RWPE1 (cell line): ENCODE data around the gene PPP1R9A.
A peak's percentile ranks its signal among the peaks of the same experiment; 100 is the strongest.

Source experiments
- CTCF ChIA-PET: fragments of 350-600 bp; sonication (Branson Sonifier 250); formaldehyde crosslinking; extraction: SDS; loops from one replicate; lab custom pipeline; 2021; lab: Yijun Ruan, JAX
- POLR2A ChIA-PET: fragments of 400-600 bp; formaldehyde crosslinking; extraction: SDS; loops from one replicate; lab custom pipeline; 2020; ENCODE audit warnings: antibody characterized with exemption; ENCODE audit not compliant: low non-redundant PET; lab: Yijun Ruan, JAX
- DNase-seq: peaks from one replicate; pipeline ENCODE4 v3.0.0; 2012; ENCODE audit warnings: low spot score
- H3K27ac ChIP-seq: fragments of 450-650 bp; 2 replicates; pipeline ENCODE4 v1.5.1; 2017
- CTCF ChIP-seq: fragments of 450-650 bp; conservative IDR thresholded peaks from 2 replicates; pipeline ENCODE4 v1.5.1; 2017; ENCODE audit warnings: low read depth, mild to moderate bottlenecking

The PPP1R9A gene

GRCh38 chr7:95245828-95246500 lies 338.6 kb downstream of the PPP1R9A start:
- POLR2A ChIA-PET = no interaction called here
- no peak overlapping the region for H3K27ac ChIP-seq
- DNase-seq = no peak
- TF ChIP-seq CTCF = no peak
- CTCF ChIA-PET = interaction anchor here (0.7 kb wide), 1 partner anchor 1551 kb away, joined by 3 read pairs; no protein-coding TSS in a partner anchor

- ChIA-PET CTCF (interaction anchor here (0.5 to 1.4 kb wide), 8 partner anchors 19 to 963 kb away, joined by 3 to 13 read pairs (median 4); no protein-coding TSS in a partner anchor), POLR2A (interaction anchor here (0.5 kb wide), 1 partner anchor 947 kb away, joined by 3 read pairs; no protein-coding TSS in a partner anchor)
- TF ChIP-seq CTCF = peak; percentile 55
- H3K27ac ChIP-seq = no peak overlapping the region
- peak; percentile 34 for DNase-seq
Measured at GRCh38 chr7:95246831-95247370, 339.5 kb downstream of the PPP1R9A start.

- CTCF ChIA-PET = no interaction called here
- POLR2A ChIA-PET = no interaction called here
- no peak for DNase-seq
- no peak overlapping the region for H3K27ac ChIP-seq
- no peak for TF ChIP-seq CTCF
Measured at GRCh38 chr7:95250571-95250970, 343.2 kb downstream of the PPP1R9A start.

GRCh38 chr7:95251966-95252365 lies 344.6 kb downstream of the PPP1R9A start:
- POLR2A ChIA-PET = no interaction called here
- no peak for TF ChIP-seq CTCF
- CTCF ChIA-PET = no interaction called here
- no peak overlapping the region for H3K27ac ChIP-seq
- no peak for DNase-seq

- no peak for TF ChIP-seq CTCF
- no peak overlapping the region for H3K27ac ChIP-seq
- DNase-seq = no peak
- CTCF ChIA-PET = no interaction called here
- POLR2A ChIA-PET = no interaction called here
Measured at GRCh38 chr7:95253986-95254385, 346.6 kb downstream of the PPP1R9A start.

GRCh38 chr7:95255691-95256090 lies 348.3 kb downstream of the PPP1R9A start:
- CTCF ChIA-PET = no interaction called here
- POLR2A ChIA-PET = no interaction called here
- TF ChIP-seq CTCF = no peak
- DNase-seq = no peak
- H3K27ac ChIP-seq = no peak overlapping the region
